Stimulated activated CD4-positive, alpha-beta T cell treated with anti-CD3 and anti-CD28 coated beads, Interleukin-15, amount 100 ng/mL, for 48 hours (primary cell): ENCODE measurements around the gene DNAH7.

Experiments
- DNase-seq, 2 donors: peaks; one replicate each; pipeline ENCODE4 v3.0.0-alpha.2; 2020; ENCODE audit warnings: low read depth in 2 of 2

Gene DNAH7

DNA sequence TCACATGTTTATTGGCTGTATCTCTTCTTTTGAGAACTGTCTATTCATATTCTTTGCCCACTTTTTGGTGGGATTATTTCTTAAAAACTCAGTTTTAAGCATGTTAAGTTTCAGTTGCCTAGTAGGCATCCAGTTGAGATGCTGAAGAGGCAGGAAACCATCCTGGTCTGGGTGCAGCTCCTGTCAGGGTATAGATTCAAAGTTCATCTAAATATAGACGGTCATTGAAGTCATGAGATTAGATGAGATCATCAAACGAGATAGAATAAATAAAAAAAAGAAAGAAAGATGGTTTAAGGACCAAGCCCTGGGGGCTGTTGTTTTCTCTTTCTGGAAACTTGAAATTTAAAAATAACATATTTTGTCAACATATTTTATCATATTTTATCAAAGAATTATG, 9.2 kb upstream of the DNAH7 start:
- no peak for DNase-seq

GRCh38 chr2:196076778-196077568, 8.3 kb upstream of the DNAH7 start:
- no peak for DNase-seq

- DNase-seq, result no peak
These were observed 6.6 kb upstream of the DNAH7 start for GRCh38 chr2:196075196-196075595.

GRCh38 chr2:196074631-196075030, 6.0 kb upstream of the DNAH7 start:
- DNase-seq, result no peak

DNA sequence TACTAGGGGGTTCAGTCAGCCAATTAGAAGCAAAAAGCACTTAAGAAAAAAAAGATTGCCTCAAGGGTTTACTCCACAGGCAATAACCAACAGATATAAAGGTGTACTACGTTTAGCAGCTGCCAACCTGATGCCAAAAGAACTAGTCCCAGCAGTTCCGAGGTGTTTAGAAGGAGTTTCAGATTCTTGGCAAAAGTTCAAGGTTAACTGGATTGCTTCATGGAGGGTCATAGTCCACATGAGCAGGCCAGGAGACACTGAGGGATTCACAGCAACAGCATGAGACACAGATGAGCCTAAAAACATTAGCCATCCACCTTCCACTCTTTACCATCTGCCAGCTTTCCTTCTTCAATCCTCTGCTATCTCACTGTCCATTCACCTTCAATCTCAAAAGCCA, 4.9 kb upstream of the DNAH7 start:
- DNase-seq, result no peak

DNA sequence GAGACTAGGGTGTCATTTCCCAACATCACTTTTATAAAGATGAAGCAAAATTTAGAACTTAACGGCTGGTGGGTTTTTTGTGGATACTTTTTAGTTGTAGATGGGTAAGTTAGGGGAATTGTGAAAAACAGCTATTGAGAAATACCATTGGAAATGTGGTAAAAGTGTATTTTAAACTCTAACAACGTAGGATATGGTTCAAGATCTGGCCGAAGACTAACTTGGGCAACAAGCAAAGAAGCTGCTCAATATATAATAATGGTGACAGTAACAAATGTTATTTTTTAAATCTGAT, 1.6 kb downstream of the DNAH7 start:
- no peak for DNase-seq

DNA sequence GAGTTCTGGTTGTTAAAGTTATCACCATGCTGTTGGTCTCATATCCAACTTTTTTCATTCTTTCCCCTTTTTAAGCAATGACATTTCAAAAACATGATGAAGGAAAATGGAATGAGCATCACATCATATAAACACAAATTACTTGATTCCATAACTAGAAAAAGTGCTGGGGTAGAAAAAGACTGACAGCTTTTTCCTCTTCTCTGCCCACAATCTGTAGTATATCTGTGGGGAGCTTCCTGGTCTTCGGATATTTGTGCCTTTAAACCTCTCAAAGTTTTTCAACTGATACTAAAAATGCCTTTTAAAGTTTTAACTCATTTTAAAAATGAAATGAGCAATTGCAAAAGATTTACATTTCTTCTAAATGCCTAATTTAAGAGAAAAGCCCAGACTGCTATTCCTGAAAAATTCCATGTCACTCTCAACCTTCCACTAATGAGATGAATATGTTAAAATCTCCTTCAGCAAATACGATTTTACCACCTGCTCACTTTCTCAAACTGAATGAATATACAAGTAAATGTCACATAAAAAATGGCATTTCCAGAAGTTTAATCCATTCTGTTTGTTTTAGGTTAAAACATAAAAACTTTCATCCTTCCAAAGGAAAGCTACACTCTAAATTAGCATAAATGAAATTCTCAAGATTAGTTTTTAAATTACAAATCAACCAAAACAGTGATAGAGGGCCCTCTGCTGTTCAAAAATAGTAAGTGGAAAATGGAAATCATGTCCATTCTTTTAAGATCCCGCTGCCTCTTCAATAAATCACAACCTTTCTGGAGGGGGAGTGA, 2.1 kb downstream of the DNAH7 start:
- no peak for DNase-seq

- no peak for DNase-seq
These were observed 4.9 kb downstream of the DNAH7 start for GRCh38 chr2:196063773-196064172.

- DNase-seq, result no peak
These were observed 9.1 kb downstream of the DNAH7 start for GRCh38 chr2:196059491-196059960.

DNA sequence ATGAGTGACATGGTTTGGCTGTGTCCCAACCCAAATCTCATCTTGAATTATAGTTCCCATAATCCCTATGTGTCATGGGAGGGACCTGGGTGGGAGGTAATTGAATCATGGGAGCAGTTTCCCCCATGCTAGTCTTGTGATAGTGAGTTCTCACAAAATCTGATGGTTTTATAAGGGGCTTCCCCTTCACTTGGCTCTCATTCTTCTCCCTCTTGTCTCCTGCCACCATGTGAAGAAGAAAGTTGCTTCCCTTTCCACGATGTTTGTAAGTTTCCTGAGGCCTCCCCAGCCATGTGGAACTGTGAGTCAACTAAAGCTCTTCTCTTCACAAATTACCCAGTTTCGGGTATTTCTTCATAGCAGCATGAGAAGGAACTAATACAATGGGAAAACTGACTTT, 14.0 kb downstream of the DNAH7 start:
- no peak for DNase-seq

GRCh38 chr2:196046123-196046917, 22.3 kb downstream of the DNAH7 start:
- DNase-seq, result no peak

GRCh38 chr2:196041786-196042185, 26.9 kb downstream of the DNAH7 start:
- no peak for DNase-seq

DNA sequence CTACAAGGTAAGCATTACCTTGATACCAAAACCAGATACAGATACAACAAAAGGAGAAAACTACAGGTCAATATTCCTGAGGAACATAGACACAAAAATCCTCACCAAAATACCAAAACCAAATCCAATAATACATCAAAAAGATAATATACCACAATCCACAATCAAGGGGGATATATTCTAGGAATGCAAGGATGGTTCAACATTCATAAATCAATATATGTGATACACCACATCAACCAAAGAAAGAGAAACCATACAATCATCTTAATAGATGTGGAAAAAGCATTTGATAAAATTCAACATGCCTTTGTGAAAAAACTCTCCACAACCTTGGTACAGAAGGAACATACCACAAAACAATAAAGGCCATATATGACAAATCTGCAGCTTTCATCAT, 28.4 kb downstream of the DNAH7 start:
- DNase-seq, result no peak

GRCh38 chr2:196036442-196036841, 32.2 kb downstream of the DNAH7 start:
- no peak for DNase-seq

DNA sequence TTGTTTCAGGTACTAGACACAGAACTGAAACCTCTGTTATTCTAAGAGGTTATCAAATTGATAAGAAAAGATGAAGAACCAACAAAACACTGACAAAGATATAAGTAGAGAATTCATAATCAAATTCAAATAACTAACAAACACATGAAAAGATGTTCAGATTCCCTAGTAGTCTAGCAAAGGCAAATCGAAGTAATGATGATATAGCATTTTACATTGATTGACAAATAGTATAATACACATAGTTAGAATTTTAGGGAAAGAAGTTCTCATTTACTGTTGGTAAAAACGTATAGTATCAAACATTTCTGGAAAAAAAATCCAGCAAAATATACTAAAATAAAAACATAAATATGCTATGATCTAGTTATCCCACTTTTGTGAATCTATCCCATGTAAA, 50.6 kb downstream of the DNAH7 start:
- DNase-seq, result no peak

DNA sequence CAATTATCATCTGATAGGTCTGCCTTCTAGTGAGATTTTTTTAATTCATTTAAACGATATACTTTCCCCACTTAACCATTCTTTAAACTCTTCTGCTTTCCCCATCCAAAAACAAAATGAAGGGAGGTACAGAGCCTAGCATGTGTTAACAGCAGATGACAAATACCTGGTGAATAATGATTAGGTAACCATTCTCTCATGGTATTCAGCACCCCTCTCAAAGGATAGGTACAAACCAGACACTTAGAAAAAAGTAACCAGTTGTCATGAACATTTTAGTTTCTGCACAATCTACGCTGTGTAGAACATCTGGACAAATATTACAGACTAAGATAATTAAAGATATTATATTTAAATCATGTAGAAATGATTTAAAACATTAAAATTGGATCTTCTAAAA, 56.3 kb downstream of the DNAH7 start:
- DNase-seq, result no peak

GRCh38 chr2:196000551-196000950, 68.1 kb downstream of the DNAH7 start:
- DNase-seq, result no peak

DNA sequence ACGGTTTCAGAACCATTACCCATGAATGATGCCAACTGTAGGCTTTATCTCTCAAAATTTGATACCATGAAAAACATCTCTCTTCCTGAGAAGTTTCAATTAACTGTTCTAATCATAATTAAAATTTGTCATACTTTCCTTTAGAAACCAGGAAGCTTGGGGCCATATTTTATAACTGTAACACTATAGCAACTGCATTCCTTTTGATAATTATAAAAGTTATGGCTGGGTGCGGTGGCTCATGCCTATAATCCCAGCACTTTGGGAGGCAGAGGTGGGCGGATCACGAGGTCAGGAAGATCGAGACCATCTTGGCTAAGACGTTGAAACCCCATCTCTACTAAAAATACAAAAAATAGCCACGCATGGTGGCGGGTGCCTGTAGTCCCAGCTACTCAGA, 70.6 kb downstream of the DNAH7 start:
- no peak for DNase-seq

DNA sequence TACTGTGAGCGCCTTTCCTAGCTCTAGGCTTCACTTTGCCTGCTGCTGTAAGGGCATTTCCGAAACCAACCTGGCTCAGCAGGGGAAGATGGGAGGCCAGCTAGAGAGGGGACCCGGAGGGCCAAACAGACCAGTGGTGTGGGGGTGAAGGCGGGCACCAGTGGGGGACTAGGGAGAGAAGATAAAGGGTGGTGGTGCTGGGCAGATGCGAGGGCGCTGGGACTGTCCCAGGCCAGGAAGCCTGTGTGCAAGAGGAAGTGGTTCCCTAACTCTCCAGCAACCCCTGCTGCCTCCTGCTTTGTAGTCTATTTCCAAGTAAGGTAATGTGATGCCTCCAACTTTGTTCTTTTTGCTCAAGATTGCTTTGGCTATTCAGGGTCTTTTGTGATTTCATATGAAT, 73.1 kb downstream of the DNAH7 start:
- no peak for DNase-seq

GRCh38 chr2:195993623-195994022, 75.0 kb downstream of the DNAH7 start:
- no peak for DNase-seq

DNA sequence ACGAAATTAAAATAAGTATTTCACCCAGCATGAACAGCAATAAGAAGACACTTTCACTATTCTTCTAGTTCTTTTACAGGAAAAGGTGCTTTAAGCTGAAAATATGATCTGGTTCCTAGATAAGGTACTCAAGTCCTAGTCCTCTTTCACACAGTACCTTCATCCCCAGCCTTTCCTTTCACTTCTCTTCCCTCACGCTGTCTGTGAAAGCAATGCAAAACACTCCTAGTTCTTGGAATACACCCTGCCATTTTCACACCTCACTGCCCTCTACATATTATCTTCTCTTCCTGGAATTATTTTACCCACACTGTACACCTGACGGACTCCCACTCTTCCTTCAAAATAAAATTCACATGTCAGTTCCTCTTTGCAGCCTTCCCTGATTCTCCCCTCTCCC, 82.9 kb downstream of the DNAH7 start:
- DNase-seq, result no peak

GRCh38 chr2:195984923-195985726, 83.5 kb downstream of the DNAH7 start:
- no peak for DNase-seq
